Mesodermal cell (in vitro differentiated cells): ENCODE results near the gene EMILIN2. TPM values are rescaled to one million over a fixed set of nuclear protein-coding genes. Genes with fewer than 3 reads are reported as not detected.
A peak's percentile ranks its signal among the peaks of the same experiment; 100 is the strongest.
"Not testable (repeated sequence)": the region's sequence is repeated elsewhere in the genome, so short reads cannot be mapped to it uniquely, and the experiment has no call there.

Experiments used
- H3K27ac ChIP-seq: 2 replicates; pipeline ENCODE4 v1.7.0; 2013; ENCODE audit warnings: mild to moderate bottlenecking, low read depth, low read length, moderate library complexity; ENCODE audit not compliant: severe bottlenecking
- H3K36me3 ChIP-seq: 2 replicates; pipeline ENCODE4 v1.7.1; 2013; ENCODE audit warnings: mild to moderate bottlenecking, low read length, moderate library complexity; ENCODE audit not compliant: control insufficient read depth, insufficient read depth
- H3K4me1 ChIP-seq: one replicate; pipeline ENCODE4 v1.7.1; 2013; ENCODE audit warnings: mild to moderate bottlenecking, low read length; ENCODE audit not compliant: insufficient read depth, control insufficient read depth, poor library complexity, severe bottlenecking
- H3K4me3 ChIP-seq: 2 replicates; pipeline ENCODE4 v1.7.0; 2013; ENCODE audit warnings: low read length, control low read depth, mild to moderate bottlenecking; ENCODE audit not compliant: insufficient read depth, poor library complexity, severe bottlenecking; ENCODE audit errors: extremely low read depth
- H3K9me3 ChIP-seq: 2 replicates; pipeline ENCODE4 v1.7.1; 2013; ENCODE audit warnings: mild to moderate bottlenecking, low read length, moderate library complexity; ENCODE audit not compliant: control insufficient read depth
- WGBS, 2 experiments: methylation state at CpG; one replicate each; pipeline ENCODE4 v1.1.5; 2013; ENCODE audit warnings: missing lambda C conversion rate in 2 of 2; ENCODE audit not compliant: insufficient coverage in 2 of 2; 5-methylcytosine and 5-hydroxymethylcytosine counted together
- polyA plus RNA-seq, 2 experiments: library from polyadenylated mRNA; stranded (reverse); fragments of 50-300 nt; gene quantifications; one replicate each; pipeline ENCODE4 v1.2.3, GENCODE V29; 2013

The EMILIN2 gene
- polyA plus RNA-seq (2013, experiment 1 of 2), result 24.9 TPM
- polyA plus RNA-seq (2013, experiment 2 of 2), result 22.2 TPM

GRCh38 chr18:2846636-2847316 lies at the start of gene EMILIN2:
Gene EMILIN2, plus strand, starts transcription at chr18:2847006. Its CDS starts 183 bp downstream, at chr18:2847189.
- Histone ChIP-seq H3K4me3 (peak within 1 kb of the TSS; percentile 79), H3K9me3 (no peaks in the 10 kb centered on the region), H3K36me3 (peaks cover 7% of the 10 kb centered on the region), H3K27ac (peak within 1 kb of the TSS; percentile 83), H3K4me1 (peaks cover 21% of the 10 kb centered on the region)
- 0 to 1% methylated on average over 42 to 59 of the region's 80 CpGs for WGBS, 2 experiments

- H3K9me3 ChIP-seq, result no peaks in the 10 kb centered on the region
- H3K4me3 ChIP-seq, result no peak overlapping the region
- peaks cover 36% of the 10 kb centered on the region for H3K36me3 ChIP-seq
- H3K4me1 ChIP-seq, result no peaks in the 10 kb centered on the region
- H3K27ac ChIP-seq, result no peak overlapping the region
- WGBS, 2 experiments, result no CpG with 5 or more reads among the region's 1 CpG
Measured at GRCh38 chr18:2797951-2798350, 48.9 kb upstream of the EMILIN2 start.

- no CpG with 5 or more reads among the region's 2 CpGs for WGBS, 2 experiments
- Histone ChIP-seq H3K27ac (no peak overlapping the region), H3K4me1 (no peaks in the 10 kb centered on the region), H3K36me3 (peaks cover 36% of the 10 kb centered on the region), H3K4me3 (no peak overlapping the region), H3K9me3 (no peaks in the 10 kb centered on the region)
Measured at GRCh38 chr18:2799369-2799768, 47.4 kb upstream of the EMILIN2 start.

GRCh38 chr18:2805970-2806943 lies 40.5 kb upstream of the EMILIN2 start:
- Histone ChIP-seq H3K27ac (peak overlapping the region; percentile 29), H3K9me3 (peaks cover 6% of the 10 kb centered on the region), H3K4me3 (no peak overlapping the region), H3K4me1 (no peaks in the 10 kb centered on the region), H3K36me3 (peaks cover 5% of the 10 kb centered on the region)
- WGBS, 2 experiments, result 93 to 100% methylated on average over 1 to 3 of the region's 8 CpGs

GRCh38 chr18:2808640-2809039 lies 38.2 kb upstream of the EMILIN2 start:
- WGBS, 2 experiments, result 86 to 92% methylated on average over 1 to 2 of the region's 2 CpGs
- not testable (repeated sequence) for H3K27ac ChIP-seq, H3K4me3 ChIP-seq, H3K4me1 ChIP-seq, H3K36me3 ChIP-seq, H3K9me3 ChIP-seq

GRCh38 chr18:2809666-2810183 lies 37.1 kb upstream of the EMILIN2 start:
- H3K9me3 ChIP-seq, H3K36me3 ChIP-seq, H3K4me3 ChIP-seq, H3K27ac ChIP-seq, H3K4me1 ChIP-seq: not testable (repeated sequence)
- 85% methylated on average over 6 of the region's 6 CpGs for WGBS, 2 experiments

- WGBS, 2 experiments, result no CpG with 5 or more reads among the region's 1 CpG
- Histone ChIP-seq H3K4me1 (no peaks in the 10 kb centered on the region), H3K9me3 (peaks cover 6% of the 10 kb centered on the region), H3K27ac (no peak overlapping the region), H3K36me3 (no peaks in the 10 kb centered on the region), H3K4me3 (no peak overlapping the region)
Measured at GRCh38 chr18:2811416-2811815, 35.4 kb upstream of the EMILIN2 start.

GRCh38 chr18:2814928-2815327 lies 31.9 kb upstream of the EMILIN2 start:
- Histone ChIP-seq H3K9me3 (no peaks in the 10 kb centered on the region), H3K27ac (no peak overlapping the region), H3K4me3 (no peak overlapping the region), H3K36me3 (no peaks in the 10 kb centered on the region), H3K4me1 (no peaks in the 10 kb centered on the region)
- WGBS, 2 experiments, result no CpG with 5 or more reads among the region's 2 CpGs

- Histone ChIP-seq H3K4me3 (no peak overlapping the region), H3K27ac (no peak overlapping the region), H3K36me3 (no peaks in the 10 kb centered on the region), H3K4me1 (no peaks in the 10 kb centered on the region), H3K9me3 (no peaks in the 10 kb centered on the region)
Measured at GRCh38 chr18:2818281-2818680, 28.5 kb upstream of the EMILIN2 start.

- WGBS, 2 experiments, result 92 to 100% methylated on average over 1 to 2 of the region's 2 CpGs
- Histone ChIP-seq H3K4me3 (no peak overlapping the region), H3K4me1 (no peaks in the 10 kb centered on the region), H3K36me3 (no peaks in the 10 kb centered on the region), H3K9me3 (no peaks in the 10 kb centered on the region), H3K27ac (no peak overlapping the region)
Measured at GRCh38 chr18:2821695-2822094, 25.1 kb upstream of the EMILIN2 start.
